GM19463 (cell line): Measurements from ENCODE around the gene PHB1.
A peak's percentile ranks its signal among the peaks of the same experiment; 100 is the strongest.
"Not testable (repeated sequence)": the region's sequence is repeated elsewhere in the genome, so short reads cannot be mapped to it uniquely, and the experiment has no call there.

Experiments
- ATAC-seq: cut with Tn5 transposase; IDR thresholded peaks from one replicate; pipeline ENCODE4 v1.9.1; 2021; ENCODE audit warnings: mild to moderate bottlenecking, moderate library complexity; ENCODE audit not compliant: unreplicated experiment

PHB1 gene

DNA sequence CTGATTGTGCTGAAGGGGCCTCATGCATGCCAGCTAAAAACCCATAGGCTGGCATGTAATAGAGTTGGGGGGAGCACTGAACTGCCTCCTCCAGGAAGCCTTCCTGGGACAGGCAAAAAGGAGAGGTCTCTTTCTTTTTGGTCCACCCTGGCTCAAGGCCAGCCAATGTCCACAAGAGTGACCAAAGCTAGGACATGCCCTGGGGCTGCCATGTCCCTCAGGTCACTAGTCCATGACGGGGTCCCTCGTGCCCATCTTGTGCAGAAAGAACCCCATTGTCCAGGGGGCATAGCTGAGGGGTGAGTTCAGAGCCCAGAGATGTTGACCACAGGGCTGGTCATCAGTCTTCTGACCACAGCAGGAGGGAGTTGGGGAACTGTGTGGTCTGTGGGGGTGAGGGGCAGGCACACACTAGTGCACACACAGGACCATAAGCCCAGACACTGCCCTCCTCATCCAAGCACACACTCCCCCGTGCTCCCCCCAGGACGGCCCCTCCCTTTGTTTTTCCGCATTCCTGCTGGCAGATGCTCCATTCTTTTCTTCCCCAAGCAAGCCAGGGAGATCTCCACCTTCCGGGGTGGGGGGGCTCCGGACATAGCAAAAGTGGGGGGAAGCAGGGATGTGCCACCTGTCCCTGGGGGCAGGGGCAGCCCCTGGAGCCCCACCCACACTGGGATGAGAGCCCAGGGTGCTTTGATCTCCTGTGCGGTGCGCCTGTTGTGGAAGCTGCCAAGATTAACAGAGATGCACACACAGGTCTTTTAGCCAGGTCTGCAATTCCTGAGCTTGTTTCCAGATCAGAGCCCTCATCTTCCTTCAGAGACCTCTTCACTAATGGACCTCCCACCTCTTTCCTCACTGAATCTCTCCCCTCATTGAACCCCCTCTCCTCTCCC lies 25.2 kb upstream of the PHB1 start:
- ATAC-seq = no peak

DNA sequence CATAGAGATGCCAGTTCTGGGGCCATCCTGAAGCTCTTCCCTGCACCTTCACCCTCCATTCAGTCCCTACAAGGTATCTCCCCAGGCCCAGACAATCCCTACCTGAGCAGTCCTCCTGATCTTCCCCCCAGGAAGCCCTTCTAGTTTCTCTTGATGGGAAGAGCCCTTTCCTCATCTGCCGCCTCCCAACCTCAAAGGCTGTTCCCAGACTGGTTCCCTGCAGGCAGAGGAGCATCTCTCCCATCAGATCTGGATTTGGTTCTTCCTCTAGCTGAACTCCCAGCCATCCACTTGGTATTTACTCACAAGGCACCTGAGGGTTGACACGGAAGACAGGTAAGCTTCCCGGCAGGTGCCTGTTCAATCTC lies 24.6 kb upstream of the PHB1 start:
- no peak for ATAC-seq

DNA sequence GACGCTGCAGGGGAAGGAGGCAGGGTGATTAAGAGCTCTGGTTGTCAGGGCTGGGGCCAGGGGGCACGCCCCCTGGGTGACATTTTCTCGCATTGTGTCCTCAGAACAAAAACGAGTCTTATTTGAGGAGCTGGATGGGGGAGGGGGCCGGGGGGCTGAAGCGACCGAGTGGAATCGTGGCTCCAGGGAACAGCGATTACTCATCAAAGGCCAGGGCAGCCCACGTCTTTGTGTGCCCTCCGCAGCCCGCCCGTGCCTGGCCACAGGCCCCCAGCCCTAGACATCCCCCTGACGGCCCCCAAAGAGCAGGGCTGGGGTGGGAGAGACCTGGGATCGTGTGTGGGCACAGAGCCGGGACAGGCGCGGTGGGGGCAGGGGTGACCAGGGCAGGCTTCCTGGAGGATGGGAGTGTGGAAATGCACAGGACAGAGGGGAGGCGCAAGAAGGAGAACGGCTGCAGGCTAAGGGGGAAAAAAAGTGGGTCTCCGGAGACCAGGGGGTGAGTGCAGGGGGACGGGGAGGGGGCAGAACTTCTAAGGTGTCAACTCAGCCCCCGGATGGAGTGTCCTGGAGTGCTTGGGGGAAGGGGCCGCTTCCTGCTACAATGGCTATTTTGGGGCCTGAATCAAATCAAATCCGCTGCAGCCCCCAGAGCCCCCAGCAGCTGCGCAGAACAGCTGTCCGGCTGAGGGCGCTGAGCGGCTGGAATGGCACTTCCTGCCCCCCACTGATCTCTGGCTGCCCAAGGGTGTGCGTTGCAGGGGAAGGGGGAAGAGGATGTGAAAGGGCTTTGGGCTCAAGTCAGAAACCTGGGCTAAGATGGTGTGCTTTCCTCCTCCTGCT lies 24.0 kb upstream of the PHB1 start:
- ATAC-seq = no peak

DNA sequence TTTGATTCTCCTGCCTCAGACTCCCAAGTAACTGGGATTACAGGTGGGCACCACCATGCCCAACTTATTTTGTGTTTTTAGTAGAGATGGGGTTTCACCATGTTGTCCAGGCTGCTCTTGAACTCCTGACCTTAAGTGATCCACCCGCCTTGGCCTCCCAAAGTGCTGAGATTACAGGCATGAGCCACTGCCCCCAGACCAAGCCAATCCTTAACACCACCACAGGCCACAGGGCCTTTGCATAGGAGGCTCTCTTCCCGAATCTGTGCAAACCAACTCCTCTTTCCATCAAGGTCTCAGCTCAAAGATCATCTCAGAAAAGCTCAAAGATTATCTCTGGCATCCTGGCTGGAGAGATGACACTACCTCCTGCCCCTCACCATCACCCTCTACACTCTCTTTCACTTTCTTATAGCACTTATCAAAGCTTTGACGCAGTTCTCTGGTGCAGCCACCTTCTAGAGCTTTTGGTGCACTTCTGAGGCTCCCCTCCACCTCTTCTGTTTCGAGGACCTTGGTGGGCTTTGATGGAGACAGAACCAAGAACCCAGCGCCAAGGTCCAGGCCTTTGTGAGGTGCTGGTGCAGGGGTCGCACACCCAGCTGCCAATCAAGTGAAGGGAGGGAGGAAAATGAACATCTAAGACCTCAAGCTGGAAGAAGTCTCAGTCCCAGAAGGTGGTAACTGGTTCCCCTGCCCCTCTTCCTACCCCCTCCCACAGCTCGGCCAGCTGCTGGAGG lies 23.2 kb upstream of the PHB1 start:
- ATAC-seq = no peak

DNA sequence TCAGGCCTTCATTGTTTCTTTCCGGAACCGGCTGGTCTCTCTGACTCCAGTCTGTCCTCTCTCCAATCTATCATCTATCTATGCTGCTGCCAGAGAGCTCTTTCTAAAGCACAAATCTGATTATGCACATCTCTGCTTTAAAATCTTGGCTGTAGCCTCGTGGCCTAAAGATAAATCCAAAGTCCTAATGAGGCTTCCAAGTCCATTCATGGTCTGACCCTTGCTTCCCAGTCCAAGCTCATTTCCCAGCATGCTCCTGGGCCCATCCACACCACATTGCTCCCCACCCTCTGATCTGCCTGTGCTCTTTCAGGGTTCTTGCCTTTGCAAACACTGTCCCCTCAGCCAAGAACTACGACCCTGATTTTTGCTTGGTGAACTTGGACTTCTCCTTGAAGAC lies 21.5 kb upstream of the PHB1 start:
- ATAC-seq = no peak

DNA sequence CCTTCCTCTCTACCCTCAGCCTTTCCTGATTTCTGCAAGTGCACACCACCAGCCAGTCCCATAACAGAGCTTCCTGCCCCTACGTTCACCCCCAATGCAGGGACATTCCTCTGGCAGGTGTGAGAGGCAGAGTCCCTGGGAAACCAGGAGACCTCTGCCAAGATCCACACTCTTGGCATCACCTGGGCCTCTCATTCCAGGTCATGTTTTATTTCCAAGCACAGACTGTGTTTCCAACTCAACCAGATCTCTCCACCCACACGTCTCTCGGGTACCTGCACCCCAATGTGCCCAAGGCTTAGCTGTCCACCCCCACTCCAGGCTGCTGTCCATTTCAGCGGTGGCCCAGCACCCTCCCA lies 21.0 kb upstream of the PHB1 start:
- ATAC-seq = no peak

DNA sequence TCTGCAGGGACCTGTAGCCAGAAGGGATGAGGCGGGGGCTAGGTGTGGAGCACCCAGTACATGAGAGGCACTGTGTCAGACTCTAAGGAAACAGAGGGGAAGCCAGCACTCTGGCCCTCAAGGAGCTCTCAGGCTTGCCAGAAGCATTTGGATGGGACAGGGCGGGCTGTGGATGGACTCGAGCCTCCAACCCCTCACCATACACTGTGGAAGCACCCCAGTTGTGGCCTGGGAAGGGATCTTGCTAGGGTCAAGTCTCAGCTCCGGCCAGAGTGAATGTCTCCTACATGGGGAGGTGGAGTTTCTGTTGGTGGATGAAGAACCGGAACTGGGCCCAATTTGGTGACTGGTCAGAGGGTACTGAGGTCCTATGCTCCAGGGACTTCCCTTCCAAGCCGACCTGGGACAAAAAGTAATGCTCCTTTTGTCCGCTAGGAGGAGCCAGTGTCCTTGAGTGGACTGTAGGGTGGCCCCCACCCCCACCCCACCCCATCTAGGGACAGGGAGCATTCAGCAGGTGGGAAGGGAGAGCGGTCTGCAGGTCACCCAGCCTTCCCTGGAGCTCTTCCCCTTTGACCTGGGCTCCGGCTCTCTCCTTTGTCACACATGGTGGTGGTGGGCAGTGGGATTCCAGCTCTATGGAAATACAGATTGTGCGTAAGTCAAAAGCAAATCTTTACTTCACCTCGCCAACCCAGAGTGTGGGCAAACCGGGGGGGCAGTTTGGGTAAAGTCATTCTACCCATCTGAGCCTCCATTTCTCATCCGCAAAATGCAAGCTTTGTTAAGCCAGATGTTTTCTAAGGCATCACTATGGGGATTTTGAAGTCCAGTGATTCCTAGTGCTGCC lies 20.4 kb upstream of the PHB1 start:
- no peak for ATAC-seq

DNA sequence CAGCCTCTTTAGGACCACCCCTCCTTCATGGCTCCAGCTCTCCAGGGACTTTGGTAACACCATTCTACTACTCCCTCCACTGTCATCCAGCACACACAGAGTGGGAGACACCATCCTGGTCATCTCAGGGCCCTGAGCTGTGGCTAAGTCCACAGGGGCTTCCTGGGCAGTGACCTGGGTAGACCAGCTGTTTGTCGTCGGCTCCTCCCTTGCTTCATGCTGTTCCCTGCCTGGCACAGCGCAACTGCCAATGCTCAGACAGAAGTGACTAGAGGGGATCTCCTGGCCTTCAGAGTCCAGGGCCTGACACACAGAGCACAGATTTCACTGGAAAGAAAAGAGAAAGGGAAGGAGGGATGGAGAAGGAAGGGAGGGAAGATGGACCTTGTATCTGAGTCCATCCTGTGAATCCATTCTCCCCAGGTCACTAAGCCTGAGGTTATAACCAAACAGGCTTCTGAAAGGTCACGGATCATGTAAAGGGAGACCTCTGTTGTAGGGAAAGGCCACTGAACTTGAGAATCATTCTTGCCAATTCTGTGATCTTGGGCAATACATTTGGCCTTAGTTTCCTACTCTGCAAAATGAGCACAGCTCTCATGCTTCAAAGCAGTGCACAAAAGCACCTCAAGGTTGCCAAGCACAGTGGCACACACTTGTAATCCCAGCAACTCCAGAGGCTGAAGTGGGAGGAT lies 18.5 kb upstream of the PHB1 start:
- no peak for ATAC-seq

DNA sequence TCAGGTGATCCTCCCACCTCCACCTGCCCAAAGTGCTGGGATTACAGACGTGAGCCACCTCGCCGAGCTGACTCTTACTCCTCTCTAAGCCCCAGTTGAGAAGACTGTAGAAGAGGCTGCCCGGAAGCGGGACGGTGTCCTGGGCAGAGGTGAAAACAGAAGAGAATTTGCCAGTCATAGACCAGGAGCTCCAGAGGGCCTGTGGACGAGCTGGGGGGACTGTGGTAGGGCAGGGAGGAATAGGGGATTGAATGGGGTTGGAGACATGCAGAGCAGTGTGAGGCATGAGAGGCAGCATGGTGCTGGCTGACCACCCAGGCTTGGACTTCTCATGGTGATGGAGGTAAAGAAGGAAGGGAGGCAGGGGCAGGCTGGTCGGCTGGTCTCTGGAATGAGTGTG lies 17.1 kb upstream of the PHB1 start:
- ATAC-seq = no peak

DNA sequence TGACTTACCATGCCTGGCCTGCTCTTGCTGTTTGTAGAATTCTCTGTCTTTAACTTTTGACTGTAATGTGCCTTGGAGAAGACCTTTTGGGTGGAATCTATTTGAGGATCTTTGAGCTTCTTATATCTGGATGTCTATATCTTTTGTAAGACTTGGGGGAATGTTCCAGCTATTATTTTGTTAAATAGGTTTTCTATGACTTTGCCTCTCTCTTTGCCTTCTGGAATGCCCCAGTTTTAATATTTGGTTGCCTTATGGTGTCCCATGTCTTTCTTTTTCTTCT lies 10.3 kb upstream of the PHB1 start:
- no peak for ATAC-seq

DNA sequence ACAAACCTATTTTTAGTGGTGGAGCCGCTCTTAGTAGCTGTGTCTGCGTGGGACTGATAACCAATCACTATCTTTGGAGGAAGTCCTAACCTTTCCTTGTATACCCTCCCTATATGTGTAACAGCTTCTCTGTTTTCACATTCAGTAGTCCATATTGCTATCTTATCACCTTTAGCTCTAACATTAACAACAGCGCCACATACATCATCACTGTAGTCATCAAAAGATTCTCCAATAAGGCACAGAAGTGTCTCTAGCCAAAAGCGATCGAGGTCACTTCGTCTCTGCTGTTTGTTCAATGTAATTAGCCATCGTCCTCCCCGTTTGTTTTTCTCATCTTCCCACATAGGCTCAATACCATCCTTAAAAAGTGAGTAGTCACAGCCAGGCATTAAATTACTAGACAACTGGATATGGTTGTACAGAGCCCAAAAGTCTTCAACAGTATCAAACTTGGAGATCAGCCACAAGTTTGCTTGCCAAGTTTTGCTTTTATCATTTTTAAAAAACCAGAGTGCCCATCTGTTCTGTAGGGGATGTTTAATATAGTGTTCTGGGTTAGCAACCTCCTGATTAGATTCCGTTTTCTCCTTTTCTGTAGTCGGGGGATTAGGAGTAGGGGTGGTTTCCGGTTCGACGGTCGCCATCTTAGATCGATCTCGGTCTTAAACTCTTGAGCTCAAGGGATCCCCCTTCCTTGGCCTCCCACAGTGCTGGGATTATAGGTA lies 9.8 kb upstream of the PHB1 start:
- not testable (repeated sequence) for ATAC-seq

DNA sequence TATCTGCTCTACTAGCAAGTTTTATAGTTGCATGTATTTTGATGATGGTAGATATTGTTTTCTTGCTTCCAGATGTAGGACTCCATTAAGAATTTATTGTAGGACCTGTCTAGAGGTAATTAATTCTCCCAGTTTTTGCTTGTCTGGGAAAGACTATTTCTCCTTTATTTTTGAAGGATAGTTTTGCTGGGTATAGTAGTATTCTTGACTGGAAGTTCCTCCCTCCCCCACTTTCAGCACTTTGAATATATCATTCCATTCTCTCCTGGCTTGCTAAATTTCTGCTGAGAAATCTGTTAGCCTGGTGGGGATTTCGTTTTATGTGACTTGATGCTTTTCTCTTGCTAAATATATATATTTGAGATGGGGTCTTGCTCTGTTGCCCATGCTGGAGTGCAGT lies 8.0 kb upstream of the PHB1 start:
- ATAC-seq = no peak

DNA sequence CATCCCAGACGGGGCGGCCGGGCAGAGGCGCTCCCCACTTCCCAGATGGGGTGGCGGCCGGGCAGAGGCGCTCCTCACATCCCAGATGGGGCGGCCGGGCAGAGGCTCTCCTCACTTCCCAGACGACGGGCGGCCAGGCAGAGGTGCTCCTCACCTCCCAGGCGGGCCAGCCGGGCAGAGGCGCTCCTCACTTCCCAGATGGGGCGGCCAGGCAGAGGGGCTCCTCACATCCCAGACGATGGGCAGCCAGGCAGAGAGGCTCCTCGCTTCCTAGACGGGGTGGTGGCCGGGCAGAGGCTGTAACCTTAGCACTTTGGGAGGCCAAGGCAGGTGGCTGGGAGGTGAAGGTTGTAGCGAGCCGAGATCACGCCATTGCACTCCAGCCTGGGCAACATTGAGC lies 5.1 kb upstream of the PHB1 start:
- ATAC-seq = not testable (repeated sequence)

DNA sequence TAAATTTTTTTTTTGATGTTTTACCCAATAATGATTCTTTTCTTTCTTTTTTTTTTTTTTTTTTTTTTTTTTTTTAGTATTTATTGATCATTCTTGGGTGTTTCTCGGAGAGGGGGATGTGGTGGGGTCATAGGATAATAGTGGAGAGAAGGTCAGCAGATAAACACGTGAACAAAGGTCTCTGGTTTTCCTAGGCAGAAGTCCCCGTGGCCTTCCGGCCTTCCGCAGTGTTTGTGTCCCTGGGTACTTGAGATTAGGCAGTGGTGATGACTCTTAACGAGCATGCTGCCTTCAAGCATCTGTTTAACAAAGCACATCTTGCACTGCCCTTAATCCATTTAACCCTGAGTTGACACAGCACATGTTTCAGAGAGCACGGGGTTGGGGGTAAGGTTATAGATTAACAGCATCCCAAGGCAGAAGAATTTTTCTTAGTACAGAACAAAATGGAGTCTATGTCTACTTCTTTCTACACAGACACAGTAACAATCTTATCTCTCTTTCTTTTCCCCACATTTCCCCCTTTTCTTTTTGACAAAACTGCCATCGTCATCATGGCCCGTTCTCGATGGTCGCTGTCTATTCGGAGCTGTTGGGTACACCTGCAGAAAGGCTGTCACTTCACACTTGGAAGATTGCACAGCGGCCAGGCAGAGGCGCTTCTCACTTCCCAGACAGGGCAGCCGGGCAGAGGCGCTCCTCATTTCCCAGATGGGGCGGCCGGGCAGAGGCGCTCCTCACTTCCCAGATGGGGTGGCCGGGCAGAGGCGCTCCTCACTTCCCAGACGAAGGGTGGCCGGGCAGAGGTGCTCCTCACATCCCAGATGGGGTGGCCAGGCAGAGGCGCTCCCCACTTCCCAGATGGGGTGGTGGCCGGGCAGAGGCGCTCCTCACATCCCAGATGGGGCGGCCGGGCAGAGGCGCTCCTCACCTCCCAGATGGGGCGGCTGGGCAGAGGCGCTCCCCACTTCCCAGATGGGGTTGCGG lies 4.4 kb upstream of the PHB1 start:
- not testable (repeated sequence) for ATAC-seq

DNA sequence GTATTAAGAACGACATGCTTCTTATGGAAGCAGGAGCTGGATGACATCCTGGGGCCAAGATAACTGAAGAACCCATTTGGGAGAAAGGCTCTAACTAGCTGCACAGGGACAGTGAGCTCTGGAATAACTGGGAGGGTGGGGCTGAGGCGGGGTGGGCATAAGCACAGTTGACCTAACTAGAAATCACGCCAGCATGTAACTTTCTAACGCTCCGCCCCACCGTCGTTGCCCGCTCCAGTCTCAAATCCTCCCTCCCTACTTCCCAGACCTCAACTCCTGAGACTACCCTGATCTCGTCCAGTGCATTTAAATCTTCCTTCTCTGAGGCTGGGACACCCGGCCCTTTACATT lies 436 bp downstream of the PHB1 start:
- ATAC-seq = no peak

DNA sequence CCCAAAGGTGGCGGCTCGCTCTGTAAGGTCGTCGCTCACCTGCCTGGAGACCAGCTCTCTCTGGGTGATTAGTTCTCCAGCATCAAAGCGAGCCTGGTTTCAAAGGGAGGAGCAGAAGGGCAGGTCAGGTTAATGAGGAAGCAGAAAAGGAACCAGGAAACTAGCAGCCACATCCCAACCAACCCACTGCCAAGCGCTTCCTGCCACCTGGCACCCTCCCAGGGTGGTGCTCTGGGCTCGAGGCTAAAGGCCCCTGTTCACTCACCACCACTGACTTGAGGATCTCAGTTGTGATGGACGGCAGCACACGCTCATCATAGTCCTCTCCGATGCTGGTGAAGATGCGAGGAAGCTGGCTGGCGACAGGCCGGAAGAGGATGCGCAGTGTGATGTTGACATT lies 5.6 kb downstream of the PHB1 start:
- ATAC-seq = no peak

DNA sequence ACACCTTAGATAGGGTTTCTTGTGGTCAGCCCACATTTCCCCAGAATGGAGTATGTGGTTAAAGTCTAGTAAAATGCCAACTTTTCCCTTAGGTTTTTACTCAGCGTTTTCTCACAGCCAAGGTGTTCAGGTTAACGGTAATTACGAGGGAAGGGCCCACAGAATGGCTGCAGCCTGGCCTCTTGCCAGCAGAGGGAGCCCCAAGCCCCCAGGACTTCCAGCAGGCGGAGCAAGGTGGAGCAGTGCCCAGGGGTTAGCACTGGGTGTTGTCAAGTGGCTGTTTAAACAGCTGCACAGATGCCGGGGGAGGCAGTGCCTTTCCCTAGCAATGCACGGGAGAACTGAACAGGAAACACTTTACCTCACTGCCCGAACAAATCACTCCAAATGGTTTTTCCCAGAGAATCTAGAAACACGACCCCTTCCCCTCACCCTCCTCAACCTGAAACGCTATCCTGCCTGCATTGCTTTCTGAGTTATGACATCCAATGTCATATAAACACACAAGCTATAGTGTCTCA lies 6.6 kb downstream of the PHB1 start:
- ATAC-seq = peak; percentile 70

DNA sequence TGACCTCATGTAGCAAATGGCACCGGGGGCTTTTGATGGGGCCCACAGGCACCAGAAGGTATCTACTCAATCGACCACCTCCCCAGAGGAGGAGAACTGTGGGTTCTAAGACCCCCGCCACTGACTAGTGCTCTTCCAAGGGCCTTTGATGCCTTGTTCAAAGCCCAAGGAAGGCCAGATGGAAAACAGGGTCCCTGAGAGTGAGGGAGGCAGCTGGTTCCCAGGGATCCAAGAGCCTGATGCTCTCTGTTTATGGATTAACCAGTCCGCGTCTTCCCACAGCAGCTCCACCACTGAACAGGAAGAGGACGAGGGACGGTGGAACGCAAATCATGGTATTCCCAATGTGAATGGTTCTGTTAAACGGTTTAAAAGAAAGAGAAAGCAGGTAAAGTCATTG lies 7.6 kb downstream of the PHB1 start:
- ATAC-seq = no peak
